T-helper 1 cell (primary cell): ENCODE data around the gene C11orf68.
"Not testable (repeated sequence)": the region's sequence is repeated elsewhere in the genome, so short reads cannot be mapped to it uniquely, and the experiment has no call there.

Experiments used
- DNase-seq, 5 donors: peaks; one replicate each; pipeline ENCODE4 v3.0.0-alpha.2; 2012 to 2020
- total RNA-seq, 4 donors: gene quantifications; one replicate each; lab custom pipeline; 2026; lab: John Stamatoyannopoulos, UW

Gene C11orf68
- total RNA-seq: 7.2 to 16.4 (median 10.9) reads per million in 4 donors

DNA sequence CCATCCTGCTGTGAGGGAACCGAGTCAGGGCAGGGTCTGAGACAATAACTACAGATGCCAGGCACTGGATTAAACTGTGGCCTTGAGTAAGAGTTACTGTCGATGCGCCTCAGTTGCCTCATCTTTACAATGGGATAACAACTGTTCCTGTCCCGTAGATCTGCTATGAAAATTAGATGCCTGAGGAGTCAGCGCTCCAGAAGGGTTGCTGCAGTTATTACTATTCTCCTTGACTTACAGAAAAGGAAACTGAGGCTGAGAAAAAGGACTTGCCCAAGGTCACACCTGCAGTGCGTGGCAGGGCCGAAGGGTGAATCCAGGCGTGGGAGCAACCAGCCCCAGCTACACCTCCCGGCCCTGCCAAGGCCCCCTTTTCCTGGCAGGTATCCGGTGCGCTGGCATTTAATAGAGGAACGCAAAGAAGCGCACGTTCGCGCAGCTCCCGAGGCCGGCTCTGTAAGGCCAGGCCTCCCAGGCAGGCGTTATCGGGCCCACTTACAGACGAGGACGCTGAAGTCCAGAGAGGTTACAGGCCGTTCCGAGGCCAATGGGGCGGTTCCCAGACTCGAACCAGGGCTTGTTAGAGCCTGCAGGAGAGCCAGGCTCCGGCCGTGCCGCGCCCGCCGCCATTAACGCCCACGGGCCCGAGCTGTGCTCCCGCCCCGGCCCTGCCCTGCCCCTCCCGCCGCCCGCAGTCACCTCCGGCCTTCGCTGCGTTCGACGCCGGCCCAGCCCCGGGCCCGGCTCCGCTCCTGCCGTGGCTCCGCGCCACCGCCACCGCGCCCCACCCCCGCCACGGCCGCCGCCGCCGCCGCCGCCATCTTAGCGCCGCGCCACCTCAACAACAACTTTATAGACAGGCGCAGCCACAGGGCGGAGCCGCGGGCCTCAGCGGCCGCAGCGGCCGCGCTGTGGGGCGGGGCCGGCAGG is at the start of gene C11orf68:
Gene C11orf68 (minus strand): TSS at position 852 of the 930 bp plus-strand sequence. CDS start 31 bp downstream, at position 821.
- DNase-seq: peak in 1 of 5 donors; percentile 46

DNA sequence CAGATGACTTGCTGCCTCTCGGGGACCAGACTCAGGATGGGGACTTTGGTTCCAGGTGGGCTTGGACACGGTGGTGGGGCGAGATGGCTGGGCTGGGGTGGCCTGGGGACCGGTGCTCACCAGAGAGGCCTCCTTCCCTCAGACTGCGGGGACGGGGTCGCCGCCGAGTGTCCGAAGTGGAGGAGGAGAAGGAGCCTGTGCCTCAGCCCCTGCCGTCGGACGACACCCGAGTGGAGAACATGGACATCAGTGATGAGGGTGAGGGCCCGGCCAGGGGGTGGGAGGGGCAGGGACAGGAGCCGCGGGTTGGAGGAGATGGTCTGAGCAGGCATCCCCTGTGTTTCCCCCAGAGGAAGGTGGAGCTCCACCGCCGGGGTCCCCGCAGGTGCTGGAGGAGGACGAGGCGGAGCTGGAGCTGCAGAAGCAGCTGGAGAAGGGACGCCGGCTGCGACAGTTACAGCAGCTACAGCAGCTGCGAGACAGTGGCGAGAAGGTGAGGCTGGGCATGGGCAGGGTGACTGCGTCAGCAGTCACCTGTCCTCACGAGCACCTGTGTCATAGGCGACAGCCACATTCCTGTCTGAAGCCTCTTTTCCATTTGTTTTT is 48.6 kb upstream of the C11orf68 start:
- DNase-seq: no peak

DNA sequence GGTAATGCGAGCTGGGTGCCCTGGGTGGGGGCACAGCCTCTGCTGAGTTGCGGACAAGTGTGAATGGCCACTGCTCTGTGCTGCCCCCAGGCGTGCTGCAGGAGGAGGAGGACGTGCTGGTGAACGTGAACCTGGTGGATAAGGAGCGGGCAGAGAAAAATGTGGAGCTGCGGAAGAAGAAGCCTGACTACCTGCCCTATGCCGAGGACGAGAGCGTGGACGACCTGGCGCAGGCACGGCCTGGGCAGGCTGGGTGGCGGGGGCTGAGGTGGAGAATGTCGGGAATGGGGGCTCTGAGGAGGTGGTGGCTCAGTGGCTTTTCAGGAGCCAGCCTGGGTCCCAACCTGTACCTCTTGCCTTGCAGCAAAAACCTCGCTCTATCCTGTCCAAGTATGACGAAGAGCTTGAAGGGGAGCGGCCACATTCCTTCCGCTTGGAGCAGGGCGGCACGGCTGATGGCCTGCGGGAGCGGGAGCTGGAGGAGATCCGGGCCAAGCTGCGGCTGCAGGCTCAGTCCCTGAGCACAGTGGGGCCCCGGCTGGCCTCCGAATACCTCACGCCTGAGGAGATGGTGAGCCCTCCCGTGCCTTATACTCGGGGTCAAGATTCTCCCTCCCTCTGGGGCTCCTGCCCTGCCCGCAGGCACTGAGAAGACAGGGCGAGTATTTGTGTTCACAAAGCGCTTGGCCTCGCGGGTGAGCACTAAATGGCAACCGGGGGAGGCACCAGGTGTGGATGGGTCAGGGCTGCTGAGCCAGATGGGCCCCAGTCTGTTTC is 47.3 kb upstream of the C11orf68 start:
- no peak for DNase-seq

DNA sequence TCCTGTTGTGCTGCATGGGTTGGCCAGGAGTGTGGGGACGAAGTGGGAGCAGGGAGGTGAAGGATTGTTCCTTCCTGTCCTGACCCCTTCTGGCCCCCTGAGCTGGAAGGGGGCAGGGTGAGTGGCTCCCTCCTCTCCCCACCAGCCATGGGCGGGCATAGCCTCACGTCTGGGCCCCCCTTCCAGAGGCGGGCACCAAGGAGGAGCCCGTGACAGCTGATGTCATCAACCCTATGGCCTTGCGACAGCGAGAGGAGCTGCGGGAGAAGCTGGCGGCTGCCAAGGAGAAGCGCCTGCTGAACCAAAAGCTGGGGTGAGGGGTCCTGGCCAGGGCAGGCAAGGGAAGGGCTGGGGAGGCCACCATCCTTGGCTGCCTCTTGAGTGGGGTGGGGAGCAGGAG is 46.0 kb upstream of the C11orf68 start:
- no peak for DNase-seq

DNA sequence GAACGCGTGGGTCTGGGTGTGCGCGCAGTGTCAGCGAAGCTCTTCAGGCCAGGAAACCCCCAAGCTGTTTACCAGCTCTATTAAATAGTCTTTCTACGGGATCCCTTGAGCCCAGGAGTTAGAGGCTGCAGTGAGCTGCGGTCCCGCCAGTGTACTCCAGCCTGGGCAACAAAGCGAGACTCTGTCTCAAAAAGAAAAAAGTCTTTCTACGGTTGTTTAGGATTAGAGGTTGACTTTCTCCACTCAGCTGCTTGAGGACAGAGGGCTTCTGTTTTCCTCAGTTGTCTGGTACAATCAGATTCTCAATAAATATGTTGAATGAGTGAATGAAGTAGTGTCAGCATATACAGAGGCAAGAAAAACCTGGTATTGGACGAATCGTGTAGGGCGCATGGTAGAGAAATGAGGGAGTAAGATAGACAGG is 43.3 kb upstream of the C11orf68 start:
- DNase-seq: no peak

DNA sequence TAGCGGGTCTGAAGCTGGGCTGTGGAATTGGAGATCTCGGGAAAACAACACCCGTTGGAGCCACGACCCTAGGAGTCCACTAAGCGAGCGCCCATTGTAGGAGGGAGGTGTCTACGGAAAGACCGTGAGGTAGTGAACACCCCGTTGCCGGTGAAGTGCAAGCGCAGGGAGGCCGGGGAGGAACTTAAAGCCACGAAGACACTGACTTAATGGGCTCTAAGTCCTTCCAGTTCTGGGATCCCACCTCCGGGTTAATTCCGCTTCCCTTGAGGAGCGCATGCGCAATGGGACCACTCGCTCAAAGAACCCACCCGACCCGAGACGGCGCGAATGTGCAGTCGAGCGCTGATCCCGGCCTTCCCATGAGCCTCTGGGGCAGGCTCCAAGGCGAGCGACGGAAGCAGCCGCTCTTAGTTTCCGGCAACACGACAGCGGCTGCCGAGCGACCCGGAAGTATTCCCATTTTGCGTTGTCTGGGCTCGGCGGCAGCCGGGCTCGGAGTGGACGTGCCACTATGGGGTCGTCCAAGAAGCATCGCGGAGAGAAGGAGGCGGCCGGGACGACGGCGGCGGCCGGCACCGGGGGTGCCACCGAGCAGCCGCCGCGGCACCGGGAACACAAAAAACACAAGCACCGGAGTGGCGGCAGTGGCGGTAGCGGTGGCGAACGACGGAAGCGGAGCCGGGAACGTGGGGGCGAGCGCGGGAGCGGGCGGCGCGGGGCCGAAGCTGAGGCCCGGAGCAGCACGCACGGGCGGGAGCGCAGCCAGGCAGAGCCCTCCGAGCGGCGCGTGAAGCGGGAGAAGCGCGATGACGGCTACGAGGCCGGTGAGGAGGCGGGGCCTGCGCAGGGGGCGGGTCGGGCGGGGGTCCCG is 42.6 kb upstream of the C11orf68 start, which contains the start of gene SART1:
Gene SART1 (plus strand): TSS at position 468 of the 874 bp plus-strand sequence. CDS start 47 bp downstream, at position 515.
- peak; percentile 94 to 97 (median 95) for DNase-seq

DNA sequence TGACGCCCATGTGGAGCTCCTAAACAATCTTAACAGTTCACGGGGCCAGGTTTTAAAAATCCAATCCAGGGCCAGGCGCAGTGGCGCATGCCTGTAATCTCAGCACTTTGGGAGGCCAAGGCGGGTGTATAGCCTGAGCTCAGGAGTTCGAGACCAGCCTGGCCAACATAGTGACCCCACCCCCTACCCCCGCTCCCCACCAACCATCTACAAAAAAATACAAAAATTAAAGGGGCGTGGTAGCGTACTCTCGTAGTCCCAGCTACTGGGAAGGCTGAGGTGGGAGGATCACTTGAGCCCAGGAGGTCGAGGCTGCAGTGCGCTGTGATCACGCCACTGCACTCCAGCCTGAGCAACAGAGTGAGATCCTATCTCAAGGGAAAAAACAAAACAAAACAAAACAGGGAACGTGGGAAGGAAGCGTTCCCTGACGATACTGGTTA is 42.0 kb upstream of the C11orf68 start:
- DNase-seq: no peak

DNA sequence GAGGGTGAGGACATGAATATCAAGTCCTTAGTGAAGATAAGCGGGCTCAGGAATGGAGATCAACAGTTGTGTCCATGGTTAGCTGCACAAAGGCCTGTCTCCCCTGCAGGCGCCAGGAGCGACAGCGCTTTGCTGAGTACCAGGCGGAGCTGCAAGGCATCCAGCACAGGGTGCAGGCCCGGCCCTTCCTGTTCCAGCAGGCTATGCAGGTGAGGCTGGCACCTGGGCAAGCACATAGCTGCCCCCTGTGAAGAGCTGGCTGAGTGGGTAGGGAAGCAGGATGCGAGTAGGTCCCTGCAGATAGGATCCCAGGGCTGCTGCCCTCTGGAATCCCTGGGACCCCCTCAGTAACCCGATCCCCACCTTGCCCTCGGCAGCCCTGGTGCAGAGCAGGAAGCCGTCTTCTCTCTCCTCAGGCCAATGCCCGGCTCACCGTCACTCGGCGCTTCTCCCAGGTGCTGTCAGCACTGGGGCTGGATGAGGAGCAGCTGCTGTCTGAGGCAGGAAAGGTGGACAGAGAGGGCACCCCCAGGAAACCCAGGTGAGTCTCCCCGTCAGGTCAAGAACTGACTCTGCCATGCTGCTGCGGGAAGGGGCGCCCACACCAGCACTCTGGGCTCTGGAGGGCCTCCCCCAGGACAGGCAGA is 40.0 kb upstream of the C11orf68 start:
- no peak for DNase-seq

DNA sequence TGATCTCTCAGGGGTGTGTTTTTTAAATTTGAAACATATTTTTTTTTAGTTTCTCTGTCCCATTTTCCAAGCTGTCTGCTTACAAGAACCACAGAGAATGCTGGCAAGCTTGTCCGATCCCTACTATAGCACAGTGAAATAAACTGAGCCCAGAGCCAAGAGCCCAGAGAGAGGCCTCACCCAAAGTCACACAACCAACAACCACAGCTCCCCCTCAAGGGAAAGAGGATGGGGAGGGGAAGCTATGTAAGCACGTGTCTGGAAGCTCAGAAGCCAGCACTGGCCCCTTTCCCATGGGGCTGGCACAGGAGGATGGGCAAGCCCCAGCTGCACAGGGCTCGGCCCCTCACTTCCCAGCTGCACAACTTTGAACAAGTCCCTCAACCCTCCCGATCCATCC is 39.4 kb upstream of the C11orf68 start:
- DNase-seq: no peak

DNA sequence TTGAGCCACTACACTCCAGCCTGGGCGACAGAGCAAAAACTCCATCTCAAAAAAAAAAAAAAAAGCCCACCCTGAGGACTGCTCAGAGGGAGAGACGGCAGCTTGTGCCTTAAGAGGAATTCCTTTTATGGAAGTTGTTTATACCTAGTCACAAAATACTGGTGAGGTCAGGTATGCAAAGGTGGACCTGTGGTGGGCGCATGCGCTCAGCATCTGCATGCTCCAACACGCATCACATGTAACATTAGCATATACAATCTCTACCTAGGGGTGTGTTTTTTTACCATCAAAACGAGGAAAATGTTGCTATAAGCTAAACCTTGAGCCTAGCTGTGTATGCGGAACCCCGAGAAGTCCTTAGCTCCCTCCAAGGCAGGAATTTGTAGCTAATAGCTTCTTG is 35.9 kb upstream of the C11orf68 start:
- DNase-seq: no peak

DNA sequence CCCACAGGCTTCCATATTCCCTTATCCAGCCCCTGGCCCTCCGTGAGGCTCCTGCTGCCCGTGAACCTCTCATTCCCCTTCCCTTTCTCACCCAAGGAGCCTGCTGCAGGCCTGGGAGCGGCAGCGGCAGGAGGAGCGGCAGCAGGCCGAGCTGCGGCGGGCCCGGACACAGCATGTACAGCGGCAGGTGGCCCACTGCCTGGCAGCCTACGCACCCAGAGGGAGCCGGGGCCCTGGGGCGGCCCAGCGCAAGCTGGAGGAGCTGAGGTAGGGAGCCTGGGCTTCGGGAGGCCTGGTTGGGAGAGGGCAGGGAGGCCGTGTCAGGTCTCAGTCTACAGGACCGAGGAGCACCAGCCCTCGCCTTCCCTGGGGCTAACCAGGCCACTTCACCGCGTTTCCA is 34.6 kb upstream of the C11orf68 start:
- no peak for DNase-seq

DNA sequence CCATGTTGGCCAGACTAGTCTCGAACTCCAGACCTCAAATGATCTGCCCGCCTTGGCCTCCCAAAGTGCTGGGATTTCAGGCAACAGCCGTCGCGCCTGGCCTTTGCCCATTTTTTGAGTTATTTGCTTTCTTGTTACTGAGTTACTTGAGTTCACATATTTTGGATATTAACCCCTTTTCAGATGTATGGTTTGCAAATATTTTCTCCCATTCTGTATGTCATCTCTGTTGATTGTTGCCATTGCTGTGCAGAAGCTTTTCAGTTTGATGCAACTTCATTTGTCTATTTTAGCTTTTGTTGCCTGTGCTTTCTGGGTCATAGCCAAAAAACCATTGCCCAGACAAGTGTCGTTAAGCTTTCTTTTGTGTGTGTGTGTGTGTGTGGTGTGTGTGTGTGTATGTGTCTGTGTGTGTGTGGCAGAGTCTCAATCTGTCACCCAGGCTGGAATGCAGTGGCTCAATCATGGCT is 33.2 kb upstream of the C11orf68 start:
- DNase-seq: no peak

DNA sequence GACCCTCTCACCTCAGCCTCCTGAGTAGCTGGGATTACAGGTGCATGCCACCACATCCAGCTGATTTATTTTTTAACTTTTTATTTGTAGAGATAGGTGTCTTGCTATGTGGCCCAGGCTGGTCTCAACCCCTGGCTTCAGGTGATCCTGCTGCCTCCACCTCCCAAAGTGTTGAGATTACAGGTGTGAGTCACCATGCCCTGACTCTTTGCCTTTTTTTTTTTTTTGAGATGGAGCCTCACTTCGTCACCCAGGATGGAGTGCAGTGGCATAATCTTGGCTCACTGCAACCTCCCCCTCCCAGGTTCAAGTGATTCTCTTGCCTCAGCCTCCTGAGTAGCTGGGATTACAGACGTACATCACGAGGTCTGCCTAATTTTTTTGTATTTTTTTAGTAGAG is 32.8 kb upstream of the C11orf68 start:
- DNase-seq: not testable (repeated sequence)

DNA sequence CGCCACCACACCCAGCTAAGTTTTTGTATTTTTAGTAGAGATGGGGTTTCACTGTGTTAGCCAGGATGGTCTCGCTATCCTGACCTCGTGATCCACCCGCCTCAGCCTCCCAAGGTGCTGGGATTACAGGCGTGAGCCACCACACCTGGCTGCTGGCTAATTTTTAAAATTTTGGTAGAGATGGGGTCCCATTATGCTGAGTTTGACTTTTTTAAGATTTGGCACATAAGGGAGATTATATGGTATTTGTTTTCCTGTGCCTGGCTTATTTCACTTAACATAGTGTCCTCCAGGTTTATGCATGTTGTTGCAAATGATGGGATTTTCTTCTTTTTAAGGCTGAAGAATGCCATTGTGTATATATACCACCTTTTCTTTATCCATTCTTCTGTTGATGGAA is 31.8 kb upstream of the C11orf68 start:
- DNase-seq: not testable (repeated sequence)

DNA sequence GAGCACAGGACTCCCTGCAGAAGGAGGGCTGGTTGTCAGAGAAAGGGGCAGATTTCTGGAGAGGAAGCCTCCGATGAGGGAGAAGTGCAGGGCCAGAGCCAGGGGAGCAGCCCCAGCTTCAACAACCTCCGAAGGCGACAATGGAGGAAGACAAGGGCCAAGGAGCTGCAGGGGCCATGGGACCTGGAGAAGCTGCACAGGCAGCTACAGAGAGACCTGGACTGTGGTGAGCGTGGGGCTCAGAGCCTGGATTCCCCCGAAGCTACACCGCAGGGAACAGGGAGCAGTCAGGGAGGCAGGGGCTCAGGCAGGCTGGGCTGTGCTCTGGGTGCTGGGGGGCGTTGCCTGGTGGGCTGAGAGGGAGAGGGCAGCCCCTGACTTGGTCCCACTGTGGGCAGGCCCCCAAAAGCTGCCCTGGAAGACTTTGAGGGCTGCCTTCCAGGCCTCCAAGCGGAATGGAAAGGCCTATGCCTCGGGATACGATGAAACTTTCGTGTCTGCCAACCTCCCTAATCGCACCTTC is 28.8 kb upstream of the C11orf68 start:
- DNase-seq: no peak

DNA sequence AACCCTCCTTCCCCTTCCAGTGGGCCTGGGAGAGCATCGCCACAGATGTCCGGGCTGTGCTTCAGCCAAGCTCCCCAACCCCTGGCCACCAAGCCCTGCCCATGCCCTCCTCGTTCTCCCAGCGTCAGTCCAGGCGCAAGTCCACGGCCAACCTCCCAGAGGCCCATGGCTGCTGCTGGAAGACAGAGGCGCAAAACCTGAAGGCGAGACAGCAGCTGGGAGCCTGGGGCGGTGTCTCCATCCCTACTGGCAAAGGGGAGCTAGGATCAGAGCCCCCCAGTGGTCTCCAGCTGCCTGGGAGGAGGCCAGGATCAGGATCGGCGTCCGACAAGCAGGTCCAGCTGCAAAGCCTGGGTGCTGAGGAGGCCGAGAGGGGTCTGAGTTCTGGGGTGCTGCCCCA is 28.3 kb upstream of the C11orf68 start:
- DNase-seq: no peak

DNA sequence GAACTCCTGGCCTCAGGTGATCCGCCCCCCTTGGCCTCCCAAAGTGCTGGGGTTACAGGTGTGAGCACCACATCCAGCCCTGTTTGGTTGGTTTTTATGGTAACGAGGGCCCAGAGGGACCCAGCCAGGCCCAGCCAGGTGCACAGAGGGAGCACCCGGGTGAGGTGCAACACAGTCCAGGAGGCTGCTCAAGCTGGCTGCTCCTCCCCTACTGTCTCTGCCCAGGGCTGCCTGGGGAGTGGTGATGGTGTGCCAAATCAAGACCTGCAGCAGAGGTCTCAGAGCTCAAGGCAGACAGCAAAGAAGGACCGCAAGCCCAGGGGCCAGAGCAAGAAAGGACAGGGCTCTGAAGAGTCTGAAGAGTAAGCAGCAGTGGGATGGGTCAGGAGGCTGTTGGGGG is 27.8 kb upstream of the C11orf68 start:
- no peak for DNase-seq

DNA sequence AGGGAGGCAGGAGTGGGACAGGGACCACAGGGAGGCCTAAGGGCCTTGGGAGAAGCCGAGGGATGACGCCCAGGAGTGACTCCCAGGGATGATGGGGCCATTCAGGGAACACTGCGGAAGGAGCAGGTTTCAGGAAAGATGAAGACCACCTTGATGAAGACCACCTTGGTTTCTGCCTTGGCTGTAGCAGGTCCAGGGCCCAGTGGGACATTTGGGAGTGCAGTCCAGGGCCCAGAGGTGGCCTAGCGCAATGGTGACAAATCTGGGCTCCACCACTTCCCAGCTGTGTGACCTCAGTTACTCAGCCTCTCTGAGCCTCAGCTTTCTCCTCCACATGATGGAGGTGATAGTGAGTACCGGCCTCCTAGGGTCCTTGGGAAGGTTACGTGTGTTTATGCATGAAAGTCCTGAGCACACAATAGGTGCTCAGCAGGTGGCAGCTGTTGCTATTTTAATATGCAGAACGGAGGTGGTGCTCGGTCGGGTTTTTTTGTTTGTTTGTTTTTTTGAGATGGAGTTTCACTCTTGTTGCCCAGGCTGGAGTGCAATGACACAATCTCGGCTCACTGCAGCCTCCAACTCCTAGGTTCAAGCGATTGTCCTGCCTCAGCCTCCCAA is 27.2 kb upstream of the C11orf68 start:
- DNase-seq: no peak

DNA sequence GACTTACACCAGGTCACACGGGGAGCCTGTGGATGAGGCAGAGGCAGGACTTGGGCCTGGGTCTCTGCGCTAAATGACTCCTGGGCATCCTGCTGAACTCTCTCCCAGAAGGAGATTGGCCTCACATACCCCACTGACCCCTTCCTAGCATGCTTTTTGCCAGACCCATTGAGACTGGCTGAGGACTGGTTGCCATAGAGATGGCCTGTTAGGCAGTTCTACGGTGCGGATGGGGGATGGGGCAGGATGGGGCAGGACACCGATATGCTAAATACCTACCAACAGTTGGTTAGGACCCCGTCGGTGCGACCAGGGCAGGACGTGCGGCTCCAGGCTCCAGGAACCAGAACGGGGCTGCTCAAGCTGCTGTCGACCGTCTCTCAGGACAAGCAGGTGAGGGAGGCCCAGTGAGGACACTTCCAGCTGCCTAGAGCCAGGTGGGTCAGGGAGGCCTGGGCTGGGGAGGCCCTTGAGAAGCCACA is 26.6 kb upstream of the C11orf68 start, which contains the start of gene TSGA10IP:
Gene TSGA10IP (plus strand): TSS at position 51 of the 482 bp plus-strand sequence. CDS start 196 bp downstream, at position 247.
- no peak for DNase-seq

DNA sequence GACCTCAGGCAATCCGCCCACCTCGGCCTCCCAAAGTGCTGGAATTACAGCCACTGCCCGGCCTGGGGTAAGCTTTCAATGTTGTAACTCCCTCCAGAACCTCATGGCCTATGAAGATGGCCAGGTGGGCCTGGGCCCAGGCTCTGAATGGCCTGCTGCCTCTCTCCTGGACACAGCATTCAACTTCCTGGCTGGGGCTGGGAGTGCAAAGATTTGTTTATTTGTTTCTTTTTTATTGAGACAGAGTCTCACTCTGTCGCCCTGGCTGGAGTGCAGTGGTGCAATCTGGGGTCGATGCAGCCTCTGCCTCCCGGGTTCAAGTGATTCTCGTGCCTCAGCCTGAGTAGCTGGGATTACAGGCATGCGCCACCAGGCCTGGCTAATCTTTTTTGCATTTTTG is 25.9 kb upstream of the C11orf68 start:
- no peak for DNase-seq
